Neural cell (in vitro differentiated cells): Measurements from ENCODE around the gene FLT3. TPM values are rescaled to one million over a fixed set of nuclear protein-coding genes. Genes with fewer than 3 reads are reported as not detected.
"Not testable (repeated sequence)": the region's sequence is repeated elsewhere in the genome, so short reads cannot be mapped to it uniquely, and the experiment has no call there.

Experiments used
- H2AFZ ChIP-seq: fragments of 200-600, 300-800 bp; sonication (generic), shearing (Covaris generic); 2 replicates; pipeline ENCODE4 v1.6.0; 2014; ENCODE audit warnings: low read depth, mild to moderate bottlenecking, antibody characterized with exemption, low read length, moderate library complexity
- H3F3A ChIP-seq: fragments of 200-600 bp; shearing (Covaris generic); 2 replicates; pipeline ENCODE4 v1.6.1; 2016; ENCODE audit warnings: mild to moderate bottlenecking, moderate library complexity, mixed read lengths, antibody characterized with exemption, low read length; ENCODE audit not compliant: insufficient read depth, poor library complexity, severe bottlenecking
- H3K27ac ChIP-seq: fragments of 200-600, 300-800 bp; sonication (generic), shearing (Covaris generic); 2 replicates; pipeline ENCODE4 v1.5.1; 2014; ENCODE audit warnings: mild to moderate bottlenecking, low read length, moderate library complexity
- H3K27me3 ChIP-seq: fragments of 300-800, 200-600 bp; sonication (generic), shearing (Covaris generic); 2 replicates; pipeline ENCODE4 v1.6.0; 2014; ENCODE audit warnings: mild to moderate bottlenecking, low read depth, low read length, moderate library complexity; ENCODE audit not compliant: insufficient read depth
- H3K36me3 ChIP-seq: fragments of 300-800, 200-600 bp; sonication (generic), shearing (Covaris generic); 2 replicates; pipeline ENCODE4 v1.5.1; 2014; ENCODE audit warnings: mild to moderate bottlenecking, antibody characterized with exemption, low read length, moderate library complexity; ENCODE audit not compliant: insufficient read depth
- H3K4me2 ChIP-seq: fragments of 300-800, 200-600 bp; sonication (generic), shearing (Covaris generic); 2 replicates; pipeline ENCODE4 v1.6.0; 2014; ENCODE audit warnings: mild to moderate bottlenecking, low read length
- H3K4me3 ChIP-seq: fragments of 300-800, 200-600 bp; sonication (generic), shearing (Covaris generic); 2 replicates; pipeline ENCODE4 v1.5.1; 2014; ENCODE audit warnings: mild to moderate bottlenecking, low read length, moderate library complexity
- H3K79me2 ChIP-seq: fragments of 200-600 bp; shearing (Covaris generic); replicated peaks from 2 replicates; pipeline ENCODE4 v1.6.0; 2014; ENCODE audit warnings: mild to moderate bottlenecking, low read length, moderate library complexity; ENCODE audit not compliant: insufficient read depth
- H3K9ac ChIP-seq: fragments of 300-800, 200-600 bp; sonication (generic), shearing (Covaris generic); 2 replicates; pipeline ENCODE4 v1.6.1; 2016; ENCODE audit warnings: mild to moderate bottlenecking, low read length, mixed read lengths
- H3K9me2 ChIP-seq: fragments of 200-600 bp; shearing (Covaris generic); 2 replicates; pipeline ENCODE4 v1.6.1; 2016; ENCODE audit warnings: mild to moderate bottlenecking, low read length, mixed read lengths; ENCODE audit not compliant: insufficient read depth
- H3K9me3 ChIP-seq: fragments of 200-600, 300-800 bp; sonication (generic), shearing (Covaris generic); 2 replicates; pipeline ENCODE4 v1.6.1; 2016; ENCODE audit warnings: mild to moderate bottlenecking, mixed run types, low read length, moderate library complexity, mixed read lengths
- H4K20me1 ChIP-seq: fragments of 200-600 bp; shearing (Covaris generic); 2 replicates; pipeline ENCODE4 v1.6.1; 2016; ENCODE audit warnings: mild to moderate bottlenecking, mixed run types; ENCODE audit not compliant: insufficient read depth
- CTCF ChIP-seq: fragments of 450-650 bp; IDR thresholded peaks from 2 replicates; pipeline ENCODE4 v1.5.1; 2014; ENCODE audit warnings: antibody characterized with exemption, mild to moderate bottlenecking, moderate library complexity; ENCODE audit not compliant: poor library complexity, severe bottlenecking
- EP300 ChIP-seq: fragments of 450-650 bp; conservative IDR thresholded peaks from 2 replicates; pipeline ENCODE4 v1.6.1; 2014; ENCODE audit warnings: antibody characterized with exemption, mild to moderate bottlenecking, moderate library complexity; ENCODE audit not compliant: poor library complexity, severe bottlenecking
- EZH2 ChIP-seq: fragments of 200-600, 300-800 bp; shearing (Covaris generic), sonication (generic); IDR thresholded peaks from 2 replicates; pipeline ENCODE4 v1.6.1; 2014; ENCODE audit warnings: antibody characterized with exemption, low read length, borderline replicate concordance, mild to moderate bottlenecking; ENCODE audit not compliant: insufficient read depth, poor library complexity, severe bottlenecking
- MXI1 ChIP-seq: fragments of 450-650 bp; conservative IDR thresholded peaks from 2 replicates; pipeline ENCODE4 v1.6.1; 2014; ENCODE audit warnings: antibody characterized with exemption, mild to moderate bottlenecking; ENCODE audit not compliant: poor library complexity, severe bottlenecking
- POLR2AphosphoS5 ChIP-seq: IDR thresholded peaks from 2 replicates; pipeline ENCODE4 v1.6.1; 2012
- RAD21 ChIP-seq: fragments of 450-650 bp; conservative IDR thresholded peaks from 2 replicates; pipeline ENCODE4 v1.6.1; 2014; ENCODE audit warnings: antibody characterized with exemption, mild to moderate bottlenecking, moderate library complexity
- SMC3 ChIP-seq: fragments of 450-650 bp; conservative IDR thresholded peaks from 2 replicates; pipeline ENCODE4 v1.6.1; 2014; ENCODE audit warnings: antibody characterized with exemption, mild to moderate bottlenecking, moderate library complexity; ENCODE audit not compliant: poor library complexity
- TAF1 ChIP-seq: IDR thresholded peaks from 2 replicates; pipeline ENCODE4 v1.6.1; 2012; ENCODE audit warnings: low read depth
- polyA plus RNA-seq: library from polyadenylated mRNA; depleted of rRNA; stranded (reverse); fragments of >200 nt; gene quantifications from 2 replicates; pipeline ENCODE4 v1.2.3, GENCODE V29; 2014
- TF ChIP-seq, protein P1 (sequence below): IDR thresholded peaks from 2 replicates; pipeline ENCODE4 v1.6.1; 2012; ENCODE audit warnings: borderline replicate concordance

The FLT3 gene
- polyA plus RNA-seq, 1 donor from 2014 or later, result 0.41 TPM

- no peaks in the 10 kb centered on the region for H4K20me1 ChIP-seq
- H3K27ac ChIP-seq, result no peak overlapping the region
- no peak overlapping the region for H3K4me3 ChIP-seq
- H3K9me3 ChIP-seq, result no peaks in the 10 kb centered on the region
- no peaks in the 10 kb centered on the region for H3K36me3 ChIP-seq
- H3K79me2 ChIP-seq, result no peaks in the 10 kb centered on the region
- no peaks in the 10 kb centered on the region for H3F3A ChIP-seq
- H3K9me2 ChIP-seq, result no peaks in the 10 kb centered on the region
- H2AFZ ChIP-seq, result no peak overlapping the region
- H3K27me3 ChIP-seq, result no peaks in the 10 kb centered on the region
- no peak overlapping the region for H3K9ac ChIP-seq
- H3K4me2 ChIP-seq, result no peak overlapping the region
- TF ChIP-seq RAD21 (no peak), POLR2AphosphoS5 (no peak), EP300 (no peak), TAF1 (no peak), SMC3 (no peak), CTCF (no peak), EZH2 (no peak), MXI1 (no peak)
- TF ChIP-seq, protein P1, sequence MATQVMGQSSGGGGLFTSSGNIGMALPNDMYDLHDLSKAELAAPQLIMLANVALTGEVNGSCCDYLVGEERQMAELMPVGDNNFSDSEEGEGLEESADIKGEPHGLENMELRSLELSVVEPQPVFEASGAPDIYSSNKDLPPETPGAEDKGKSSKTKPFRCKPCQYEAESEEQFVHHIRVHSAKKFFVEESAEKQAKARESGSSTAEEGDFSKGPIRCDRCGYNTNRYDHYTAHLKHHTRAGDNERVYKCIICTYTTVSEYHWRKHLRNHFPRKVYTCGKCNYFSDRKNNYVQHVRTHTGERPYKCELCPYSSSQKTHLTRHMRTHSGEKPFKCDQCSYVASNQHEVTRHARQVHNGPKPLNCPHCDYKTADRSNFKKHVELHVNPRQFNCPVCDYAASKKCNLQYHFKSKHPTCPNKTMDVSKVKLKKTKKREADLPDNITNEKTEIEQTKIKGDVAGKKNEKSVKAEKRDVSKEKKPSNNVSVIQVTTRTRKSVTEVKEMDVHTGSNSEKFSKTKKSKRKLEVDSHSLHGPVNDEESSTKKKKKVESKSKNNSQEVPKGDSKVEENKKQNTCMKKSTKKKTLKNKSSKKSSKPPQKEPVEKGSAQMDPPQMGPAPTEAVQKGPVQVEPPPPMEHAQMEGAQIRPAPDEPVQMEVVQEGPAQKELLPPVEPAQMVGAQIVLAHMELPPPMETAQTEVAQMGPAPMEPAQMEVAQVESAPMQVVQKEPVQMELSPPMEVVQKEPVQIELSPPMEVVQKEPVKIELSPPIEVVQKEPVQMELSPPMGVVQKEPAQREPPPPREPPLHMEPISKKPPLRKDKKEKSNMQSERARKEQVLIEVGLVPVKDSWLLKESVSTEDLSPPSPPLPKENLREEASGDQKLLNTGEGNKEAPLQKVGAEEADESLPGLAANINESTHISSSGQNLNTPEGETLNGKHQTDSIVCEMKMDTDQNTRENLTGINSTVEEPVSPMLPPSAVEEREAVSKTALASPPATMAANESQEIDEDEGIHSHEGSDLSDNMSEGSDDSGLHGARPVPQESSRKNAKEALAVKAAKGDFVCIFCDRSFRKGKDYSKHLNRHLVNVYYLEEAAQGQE, result no peak
Observed at GRCh38 chr13:28110414-28110813, 10.0 kb upstream of the FLT3 start.

DNA sequence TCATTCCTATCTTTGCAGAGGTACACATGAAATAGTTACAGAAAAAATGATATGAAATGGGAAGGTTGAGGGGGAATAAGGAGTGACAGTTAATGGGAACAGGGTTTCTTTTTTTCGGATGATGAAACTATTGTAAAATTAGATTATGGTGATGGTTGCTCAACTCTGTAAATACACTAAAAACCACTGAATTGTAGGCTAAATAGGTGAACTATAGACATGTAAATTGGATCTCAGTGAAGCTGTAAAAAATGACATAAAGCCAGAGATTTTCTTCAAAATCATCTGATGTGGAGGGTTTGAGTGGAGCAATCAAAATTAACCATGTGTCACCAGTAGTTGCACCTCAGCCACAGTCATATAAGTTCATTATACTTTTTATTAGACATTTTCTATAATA, 6.6 kb upstream of the FLT3 start:
- peaks cover under 1% of the 10 kb centered on the region for H3K27me3 ChIP-seq
- no peaks in the 10 kb centered on the region for H3K9me2 ChIP-seq
- H3K4me3 ChIP-seq, result no peak overlapping the region
- no peaks in the 10 kb centered on the region for H4K20me1 ChIP-seq
- no peaks in the 10 kb centered on the region for H3K79me2 ChIP-seq
- H3K4me2 ChIP-seq, result no peak overlapping the region
- H3K27ac ChIP-seq, result no peak overlapping the region
- H3K36me3 ChIP-seq, result no peaks in the 10 kb centered on the region
- no peak overlapping the region for H2AFZ ChIP-seq
- no peaks in the 10 kb centered on the region for H3F3A ChIP-seq
- TF ChIP-seq EZH2 (no peak), EP300 (no peak)
- no peak overlapping the region for H3K9ac ChIP-seq
- no peaks in the 10 kb centered on the region for H3K9me3 ChIP-seq

DNA sequence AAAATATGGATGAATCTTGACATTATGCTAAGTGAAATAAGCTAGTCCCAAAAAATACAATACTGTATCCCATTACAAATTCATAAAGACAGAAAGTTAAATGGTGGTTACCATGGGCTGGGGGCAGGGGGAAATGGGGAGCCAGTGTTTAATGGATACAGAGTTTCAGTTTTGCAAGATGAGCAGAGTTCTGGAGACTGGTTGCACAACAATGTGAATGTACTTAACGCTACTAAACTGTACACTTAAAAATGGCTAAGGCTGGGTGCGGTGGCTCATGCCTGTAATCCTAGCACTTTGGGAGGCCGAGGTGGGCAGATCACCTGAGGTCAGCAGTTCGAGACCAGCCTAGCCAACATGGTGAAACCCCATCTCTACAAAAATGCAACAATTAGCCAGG, 1.5 kb upstream of the FLT3 start:
- not testable (repeated sequence) for H3K9ac ChIP-seq, H4K20me1 ChIP-seq, H3K27ac ChIP-seq, H3K79me2 ChIP-seq, H3K36me3 ChIP-seq, H3K9me2 ChIP-seq, H3K4me2 ChIP-seq, H3K4me3 ChIP-seq, H3F3A ChIP-seq, H2AFZ ChIP-seq, H3K9me3 ChIP-seq
- H3K27me3 ChIP-seq, result peaks cover 33% of the 10 kb centered on the region
